Measurements from ENCODE around the gene APOBR.
"Not testable (repeated sequence)": the region's sequence is repeated elsewhere in the genome, so short reads cannot be mapped to it uniquely, and the experiment has no call there.

APOBR gene

DNA sequence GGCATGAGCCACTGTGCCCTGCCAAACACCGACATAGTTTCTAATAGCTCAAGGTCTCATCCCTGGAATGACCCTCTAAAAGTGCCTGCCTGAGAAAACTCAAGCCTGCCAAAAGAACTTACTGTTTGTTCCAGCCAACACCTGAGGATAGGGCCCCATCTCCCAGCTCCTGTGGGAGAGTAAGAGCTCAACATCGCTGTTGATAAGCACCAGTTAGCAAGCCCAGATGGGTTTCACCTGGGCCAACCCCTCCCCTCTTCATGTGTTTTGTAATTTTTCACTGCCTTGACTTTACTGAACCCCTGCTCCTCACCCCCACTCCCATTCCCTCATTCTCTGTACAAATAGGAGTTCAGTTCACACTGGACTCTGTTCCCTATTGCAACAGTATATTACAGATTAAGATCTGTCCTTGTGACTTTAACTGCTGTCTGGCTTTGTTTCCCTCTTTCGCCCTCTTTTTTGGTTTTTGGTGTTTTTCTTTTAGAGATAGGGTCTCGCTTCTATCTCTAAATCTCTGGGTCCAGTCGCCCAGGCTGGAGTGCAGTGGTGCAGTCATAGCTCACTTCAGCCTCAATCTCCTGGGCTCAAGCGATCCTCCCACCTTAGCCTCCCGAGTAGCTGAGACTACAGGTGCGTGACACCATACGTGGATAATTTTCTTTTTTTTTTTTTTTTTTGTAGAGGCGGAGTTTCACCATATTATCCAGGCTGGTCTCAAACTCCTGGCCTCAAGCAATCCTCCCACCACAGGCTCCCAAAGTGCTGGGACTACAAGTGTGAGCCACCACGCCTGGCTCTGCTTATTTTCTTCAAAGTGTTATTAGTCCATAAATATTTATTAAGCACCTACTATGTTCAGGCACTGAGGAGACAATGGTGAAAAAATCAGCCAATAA, 32.0 kb downstream of the APOBR start:
- no peak for DNase-seq (ENCODE audit: low spot score)

DNA sequence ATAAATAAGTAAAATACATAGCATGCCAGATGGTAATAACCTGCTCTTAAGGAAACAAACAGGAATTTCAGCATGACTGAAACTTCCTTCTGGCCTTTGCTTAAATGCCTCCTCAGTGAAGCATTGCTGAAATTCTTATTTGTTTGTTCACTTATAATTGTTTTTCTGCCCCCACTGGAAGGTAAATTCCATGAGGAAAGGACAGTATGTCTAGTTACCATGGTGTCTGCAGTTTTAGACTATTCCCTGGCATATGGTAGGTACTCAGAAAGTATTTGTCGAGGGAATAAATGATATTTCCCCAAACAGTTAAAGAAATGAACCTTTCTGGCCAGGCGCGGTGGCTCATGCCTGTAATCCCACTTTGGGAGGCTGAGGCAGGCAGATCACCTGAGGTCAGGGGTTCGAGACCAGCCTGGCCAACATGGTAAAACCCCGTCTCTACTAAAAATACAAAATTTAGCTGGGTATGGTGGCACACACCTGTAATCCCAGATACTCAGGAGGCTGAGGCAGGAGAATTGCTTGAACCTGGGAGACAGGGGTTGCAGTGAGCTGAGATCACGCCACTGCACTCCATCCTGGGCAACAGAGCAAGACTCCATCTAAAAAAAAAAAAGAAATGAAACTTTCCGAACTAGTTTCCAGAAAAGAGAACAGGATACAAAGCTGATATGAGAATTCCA, 32.8 kb downstream of the APOBR start:
- not testable (repeated sequence) for DNase-seq (ENCODE audit: low spot score)

DNA sequence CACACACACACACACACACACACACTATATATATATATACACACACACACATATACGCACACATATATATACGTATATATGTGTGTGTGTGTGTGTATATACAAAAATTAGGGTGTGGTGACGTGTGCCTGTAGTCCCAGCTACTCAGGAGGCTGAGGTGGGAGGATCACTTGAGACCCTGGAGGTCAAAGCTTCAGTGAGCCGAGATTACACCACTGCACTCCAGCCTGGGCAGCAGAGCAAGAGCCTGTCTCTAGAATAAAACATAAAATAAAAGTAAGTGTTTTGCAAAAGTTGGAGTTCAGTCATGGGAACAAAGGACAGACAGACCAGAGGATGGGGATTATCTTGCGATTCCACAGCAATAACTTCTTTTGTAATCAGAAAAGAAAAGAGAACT, 33.5 kb downstream of the APOBR start:
- DNase-seq (ENCODE audit: low spot score) = no peak

DNA sequence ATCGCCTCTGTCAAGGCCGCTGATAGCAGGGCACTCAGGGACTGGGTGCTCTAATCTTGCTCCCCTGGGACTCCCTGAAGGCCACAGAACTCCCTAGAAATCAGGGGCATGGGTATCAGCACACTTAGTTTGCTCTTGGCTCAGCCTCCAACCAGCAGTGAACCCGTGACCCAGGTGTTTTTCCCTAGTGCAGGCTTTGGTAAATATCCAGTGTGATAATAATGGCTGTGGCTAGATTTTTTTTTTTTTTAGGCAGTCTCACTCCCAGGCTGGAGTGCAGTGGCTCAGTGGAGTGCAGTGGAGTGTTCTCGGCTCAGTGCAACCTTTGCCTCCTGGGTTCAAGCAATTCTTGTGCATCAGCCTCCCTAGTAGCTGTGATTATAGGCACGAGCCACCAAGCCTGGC, 34.0 kb downstream of the APOBR start:
- no peak for DNase-seq (ENCODE audit: low spot score)

DNA sequence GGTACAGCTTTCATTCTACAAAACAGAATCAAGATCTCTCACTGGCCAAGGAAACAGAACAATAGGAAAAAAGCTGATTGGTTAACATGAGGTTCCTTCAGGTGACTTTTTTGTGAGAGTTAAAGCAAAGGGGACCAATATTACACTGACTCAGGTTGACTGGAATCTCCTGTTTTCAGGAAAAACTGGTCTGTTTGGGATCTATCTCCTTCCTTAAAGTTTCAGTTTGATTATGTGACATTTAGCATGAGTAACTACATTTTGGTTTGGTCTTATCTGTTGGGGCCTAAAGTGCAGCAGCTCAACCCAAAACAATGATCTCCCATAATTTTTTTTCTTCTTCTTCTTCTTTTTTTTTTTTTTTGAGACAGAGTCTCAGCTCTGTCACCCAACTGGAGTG, 34.7 kb downstream of the APOBR start:
- no peak for DNase-seq (ENCODE audit: low spot score)

DNA sequence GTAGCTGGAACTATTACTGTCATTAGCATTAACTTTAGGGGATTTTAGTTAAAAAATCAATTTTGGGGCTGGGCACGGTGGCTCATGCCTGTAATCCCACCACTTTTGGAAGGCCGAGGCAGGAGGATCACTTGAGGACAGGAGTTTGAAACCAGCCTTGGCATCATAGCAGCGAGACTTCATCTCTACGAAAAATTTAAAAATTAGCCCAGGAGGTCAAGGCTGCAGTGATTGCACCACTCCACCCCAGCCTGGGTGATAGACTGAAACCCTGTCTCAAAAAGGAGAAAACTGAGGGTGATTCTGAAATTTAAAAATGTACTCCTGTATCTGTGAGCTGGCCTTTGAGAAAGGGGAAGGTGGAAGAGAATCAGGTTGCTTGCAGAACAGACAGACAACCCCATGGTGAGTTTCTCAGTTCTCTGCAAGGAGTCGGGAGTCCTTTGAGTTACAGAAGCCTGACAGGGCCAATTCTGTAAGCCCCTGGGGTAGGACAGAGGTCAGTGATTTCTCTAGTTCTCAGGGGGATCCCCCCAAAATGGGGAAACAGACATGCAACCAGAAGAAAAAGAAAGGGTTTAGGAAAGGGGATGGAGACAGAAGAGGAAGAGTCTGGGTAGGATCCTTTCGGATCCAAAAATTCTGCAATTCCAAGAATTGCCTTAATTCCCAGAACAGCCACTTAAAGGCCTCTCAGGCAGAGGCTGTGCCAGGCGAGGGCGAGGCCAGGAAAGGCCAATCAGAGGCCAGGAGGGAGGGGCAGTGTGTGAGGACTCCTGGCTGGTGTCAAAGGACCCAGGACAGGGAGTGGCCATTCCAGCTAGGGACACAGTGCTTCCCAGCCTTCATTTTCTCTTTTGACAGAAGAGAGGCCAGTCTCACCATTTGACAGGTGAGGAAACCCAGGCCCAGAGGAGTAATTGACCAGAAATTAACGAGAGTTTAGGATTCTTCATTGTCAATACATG, 37.6 kb downstream of the APOBR start:
- DNase-seq (ENCODE audit: low spot score) = no peak

DNA sequence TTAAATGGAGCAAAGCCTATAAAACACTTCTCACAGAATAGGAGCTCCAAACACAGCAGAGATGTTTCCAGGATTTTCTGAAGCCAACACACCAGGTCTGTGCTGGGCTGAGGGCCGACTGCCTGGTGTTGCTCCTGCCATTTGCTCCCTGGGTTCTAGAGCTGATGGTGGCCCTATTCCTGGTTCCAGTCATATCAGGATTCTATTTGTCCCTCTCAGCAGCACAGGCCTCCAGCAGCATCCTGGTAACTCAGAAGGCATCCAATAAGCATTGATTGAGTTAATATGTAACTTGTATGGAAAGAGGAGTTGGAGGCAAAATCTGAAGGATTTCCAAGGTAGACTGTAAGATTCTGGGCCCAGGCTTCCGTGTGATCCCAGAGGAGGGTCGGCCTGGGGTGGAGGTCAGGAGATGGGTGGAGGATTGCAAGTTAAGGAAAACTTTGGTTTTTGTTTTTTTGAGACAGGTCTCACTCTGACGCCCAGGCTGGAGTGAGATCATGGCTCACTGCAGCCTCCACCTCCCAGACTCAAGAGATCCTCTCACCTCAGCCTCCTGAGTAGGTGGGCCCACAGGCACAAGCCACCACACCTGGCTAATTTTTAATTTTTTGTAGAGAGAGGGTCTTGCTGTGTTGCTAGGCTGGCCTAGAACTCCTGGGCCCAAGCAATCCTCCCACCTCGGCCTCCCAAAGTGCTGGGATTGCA, 38.7 kb downstream of the APOBR start:
- DNase-seq (ENCODE audit: low spot score) = no peak

DNA sequence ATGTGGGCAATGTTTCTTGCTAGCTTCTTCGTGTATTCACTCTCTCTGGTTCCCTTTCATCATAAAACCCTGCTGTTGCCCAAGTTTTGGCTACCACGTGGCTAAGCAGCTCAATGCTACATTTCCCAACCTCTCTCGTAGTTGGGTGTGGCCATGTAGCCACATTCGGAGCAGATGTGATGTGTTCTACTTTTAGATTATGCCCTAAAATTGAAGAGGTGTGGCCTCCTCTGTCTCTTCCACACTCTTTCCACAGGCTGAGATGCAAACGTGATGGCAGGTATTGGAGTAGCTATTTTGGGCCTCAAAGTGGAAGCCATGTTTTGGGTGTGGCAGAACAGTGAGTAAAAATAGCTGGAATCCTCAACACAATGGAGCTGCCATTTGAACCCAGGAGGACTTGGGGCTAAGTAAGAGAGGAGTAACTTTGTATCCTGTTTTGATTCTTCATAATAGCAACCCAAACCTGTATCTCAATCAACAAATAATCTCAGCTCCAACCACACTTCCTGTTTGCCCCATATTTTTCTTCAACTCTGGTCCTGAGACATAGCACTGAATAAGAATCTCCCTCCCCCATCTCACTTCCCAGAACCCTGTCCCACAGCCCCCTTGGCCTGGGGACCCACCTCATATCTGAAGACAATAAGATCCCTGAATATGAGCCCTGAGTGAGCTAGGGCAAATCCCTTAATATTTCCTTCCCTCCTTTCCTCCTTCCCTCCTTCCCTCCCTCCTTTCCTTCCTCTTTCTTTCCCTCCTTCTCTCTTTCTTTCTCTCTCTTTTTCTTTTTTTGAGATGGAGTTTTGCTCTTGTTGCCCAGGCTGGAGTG, 40.3 kb downstream of the APOBR start:
- no peak for DNase-seq (ENCODE audit: low spot score)

DNA sequence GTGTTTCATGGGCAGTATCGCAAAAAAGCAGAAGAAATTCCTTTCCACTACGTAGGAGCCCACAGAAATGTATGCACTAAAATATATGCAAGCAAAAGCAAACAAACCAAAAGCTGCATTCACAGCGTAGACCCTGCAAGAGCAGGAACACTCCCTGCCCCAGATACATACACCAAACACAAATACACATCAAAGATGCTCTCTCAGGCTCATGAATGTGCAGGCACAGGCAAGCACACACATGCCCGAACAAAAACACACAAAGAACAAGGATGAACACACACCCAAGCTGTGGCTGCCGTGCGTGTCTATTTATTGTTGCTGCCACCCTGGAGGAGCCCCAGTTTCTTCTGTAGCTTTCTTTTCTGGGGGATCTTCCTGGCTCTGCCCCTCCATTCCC, 42.6 kb downstream of the APOBR start:
- no peak for DNase-seq (ENCODE audit: low spot score)

DNA sequence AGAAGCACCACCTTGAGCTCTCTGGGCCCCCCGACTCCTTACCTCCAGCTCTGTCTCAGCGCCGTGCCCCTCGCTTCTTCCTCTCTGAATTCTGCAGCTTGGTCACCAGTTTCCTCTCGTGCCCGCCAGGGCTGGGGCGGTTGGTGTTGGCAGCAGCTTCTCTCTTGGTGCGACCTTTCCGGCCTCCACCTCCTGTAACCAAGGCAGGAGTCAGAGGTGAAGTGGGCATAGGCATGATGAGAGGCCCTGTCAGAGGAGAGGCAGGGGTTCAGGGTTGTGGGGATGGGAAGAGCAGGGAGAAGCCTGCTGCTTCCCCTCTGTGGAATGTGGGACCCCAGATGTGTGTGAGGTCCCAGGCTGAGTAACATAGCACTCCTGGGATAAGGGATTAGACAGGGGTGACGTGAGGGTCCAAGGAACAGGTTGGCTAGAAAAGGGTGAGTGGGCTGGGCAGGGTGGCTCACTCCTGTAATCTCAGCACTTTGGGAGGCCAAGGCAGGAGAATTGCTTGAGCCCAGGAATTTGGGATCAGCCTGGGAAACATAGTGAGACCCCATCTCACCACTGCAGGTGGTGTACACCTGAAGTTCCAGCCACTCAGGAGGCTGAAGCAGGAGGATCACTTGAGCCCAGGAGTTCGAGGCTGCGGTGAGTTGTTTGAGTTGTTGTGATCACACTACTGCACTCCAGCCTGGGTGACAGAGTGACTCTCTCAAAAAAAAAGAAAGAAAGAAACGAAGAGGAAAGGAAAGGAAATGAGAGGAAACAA, 43.7 kb downstream of the APOBR start:
- DNase-seq (ENCODE audit: low spot score) = no peak

DNA sequence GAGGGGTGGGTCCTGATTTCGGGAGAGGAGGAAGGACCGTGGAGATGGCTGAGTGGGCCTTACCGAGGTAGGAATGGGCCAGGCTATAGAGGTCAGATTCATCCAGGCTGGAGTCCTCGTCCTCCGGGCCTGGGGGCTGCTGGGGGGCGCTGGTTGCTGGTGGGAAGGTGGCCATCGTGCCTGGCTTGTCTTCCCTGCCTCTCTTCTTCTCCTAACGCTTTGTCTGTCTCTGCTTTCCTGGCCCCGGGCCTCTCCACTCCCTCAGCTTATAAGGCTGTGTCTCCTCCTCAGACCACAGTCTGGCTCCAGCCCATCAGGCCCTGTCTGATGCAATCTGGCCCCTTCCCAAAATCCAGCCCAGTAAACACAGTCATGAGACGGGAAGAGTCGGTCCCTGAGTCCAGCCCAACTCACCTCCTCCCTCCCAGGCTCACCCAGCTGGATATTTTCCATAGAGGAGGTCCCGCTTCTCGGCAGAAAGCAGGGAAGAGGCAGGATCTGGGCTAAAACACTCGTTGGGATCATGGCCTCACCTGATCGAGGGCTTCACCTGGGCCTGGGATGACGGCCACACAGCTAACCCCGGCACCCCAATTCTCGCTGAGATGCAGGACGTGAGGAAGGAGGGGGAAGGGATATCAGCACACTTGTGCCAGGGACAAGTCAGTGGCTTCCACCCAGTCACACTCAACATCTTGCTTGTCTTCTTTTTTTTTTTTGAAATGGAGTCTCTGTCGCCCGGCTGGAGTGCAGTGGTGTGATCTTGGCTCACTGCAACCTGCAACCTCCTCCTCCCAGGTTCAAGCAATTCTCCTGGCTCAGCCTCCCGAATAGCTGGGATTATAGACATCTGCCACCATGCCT, 44.5 kb downstream of the APOBR start, which contains the start of gene NUPR1:
Gene NUPR1 (minus strand): TSS at position 242 of the 864 bp plus-strand sequence. CDS start 67 bp downstream, at position 175.
- DNase-seq (ENCODE audit: low spot score) = no peak

DNA sequence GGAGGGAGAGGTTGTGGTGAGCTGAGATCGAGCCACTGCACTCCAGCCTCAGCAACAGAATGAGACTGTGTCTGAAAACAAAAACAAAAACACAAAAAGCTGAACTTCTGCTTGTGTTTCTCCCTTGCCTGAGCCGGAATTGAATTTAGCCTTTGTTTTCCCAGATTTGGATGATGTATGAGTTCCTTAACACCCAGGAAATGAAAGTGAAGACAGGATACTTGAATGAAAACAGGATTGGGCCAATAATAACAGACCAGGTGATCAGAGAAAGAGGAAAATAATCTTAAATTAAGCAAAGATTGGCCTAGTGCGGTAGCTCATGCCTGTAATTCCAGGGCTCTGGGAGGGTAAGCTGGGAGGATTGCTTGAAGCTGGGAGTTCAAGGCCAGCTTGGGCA, 45.9 kb downstream of the APOBR start:
- no peak for DNase-seq (ENCODE audit: low spot score)

DNA sequence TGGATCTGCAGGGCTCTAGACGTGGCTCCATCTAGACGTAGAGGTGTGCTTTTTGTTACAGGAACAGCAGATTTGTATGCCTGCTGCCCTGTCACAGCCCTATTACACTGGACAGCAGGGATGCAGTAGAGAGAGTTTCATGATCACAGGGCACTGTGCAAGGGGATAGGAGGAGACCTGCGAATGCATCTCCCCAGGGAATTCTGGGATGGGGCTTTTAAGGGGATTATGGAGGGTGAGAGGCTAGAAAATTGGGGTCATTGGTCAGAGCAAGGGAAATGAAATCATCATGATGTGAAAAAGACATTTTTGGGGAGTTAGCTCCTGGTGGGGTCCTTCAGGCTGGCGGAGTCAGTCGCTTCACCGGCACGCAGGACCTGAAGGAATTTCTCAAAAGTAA, 48.2 kb downstream of the APOBR start:
- DNase-seq (ENCODE audit: low spot score) = no peak

DNA sequence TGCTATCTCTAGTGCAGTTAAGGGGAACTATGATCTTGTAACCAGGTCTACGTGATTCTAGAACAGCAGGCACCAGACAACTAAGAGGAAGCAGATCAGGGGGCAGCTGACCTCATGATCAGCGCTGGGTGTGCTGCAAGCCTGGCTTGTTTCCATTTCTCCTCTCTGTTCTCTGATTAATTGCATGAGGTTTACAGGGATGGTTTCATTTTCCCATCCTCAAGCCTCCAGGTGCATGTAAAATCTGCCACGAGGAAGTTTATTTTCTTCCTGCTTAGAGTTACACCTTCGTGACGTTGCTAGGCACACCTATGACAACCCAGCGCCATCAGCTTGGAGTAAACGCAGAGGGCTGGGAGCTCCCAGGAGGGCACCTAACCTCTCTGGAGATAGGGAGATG, 48.6 kb downstream of the APOBR start:
- DNase-seq (ENCODE audit: low spot score) = no peak

DNA sequence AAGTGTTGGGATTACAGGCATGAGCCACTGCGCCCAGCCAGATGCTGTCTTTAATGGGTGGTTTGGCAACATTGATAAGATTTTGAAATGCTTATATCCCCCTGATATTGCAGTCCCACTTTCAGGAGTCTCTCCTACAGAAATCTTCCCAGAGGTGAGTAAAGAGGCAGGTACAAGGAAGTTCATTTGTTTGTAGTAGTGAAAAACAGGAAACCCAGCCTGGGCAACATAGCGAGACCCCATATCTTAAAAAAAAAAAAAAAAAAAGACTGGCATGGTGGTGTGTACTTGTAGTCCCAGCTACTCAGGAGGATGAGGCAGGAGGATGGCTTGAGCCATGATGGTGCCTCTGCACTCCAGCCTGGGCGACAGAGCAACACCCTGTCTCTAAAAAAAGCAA, 50.6 kb downstream of the APOBR start:
- no peak for DNase-seq (ENCODE audit: low spot score)

DNA sequence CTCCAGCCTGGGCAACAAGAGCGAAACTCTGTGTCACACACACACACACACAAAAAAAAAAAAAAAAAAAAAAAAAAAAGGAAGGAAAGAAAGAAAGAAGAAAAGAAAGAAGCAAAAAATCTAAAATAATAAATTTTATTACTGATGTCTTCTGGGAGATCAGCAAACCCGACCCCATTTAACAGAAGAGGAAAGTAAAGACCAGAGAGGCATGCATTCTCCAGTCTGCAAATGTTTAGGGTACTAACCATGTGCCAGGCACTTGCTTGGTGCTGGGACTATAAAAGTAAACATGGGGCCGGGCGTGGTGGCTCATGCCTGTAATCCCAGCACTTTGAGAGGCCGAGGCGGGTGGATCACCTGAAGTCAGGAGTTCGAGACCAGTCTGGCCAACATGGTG, 51.5 kb downstream of the APOBR start:
- DNase-seq (ENCODE audit: low spot score) = not testable (repeated sequence)

DNA sequence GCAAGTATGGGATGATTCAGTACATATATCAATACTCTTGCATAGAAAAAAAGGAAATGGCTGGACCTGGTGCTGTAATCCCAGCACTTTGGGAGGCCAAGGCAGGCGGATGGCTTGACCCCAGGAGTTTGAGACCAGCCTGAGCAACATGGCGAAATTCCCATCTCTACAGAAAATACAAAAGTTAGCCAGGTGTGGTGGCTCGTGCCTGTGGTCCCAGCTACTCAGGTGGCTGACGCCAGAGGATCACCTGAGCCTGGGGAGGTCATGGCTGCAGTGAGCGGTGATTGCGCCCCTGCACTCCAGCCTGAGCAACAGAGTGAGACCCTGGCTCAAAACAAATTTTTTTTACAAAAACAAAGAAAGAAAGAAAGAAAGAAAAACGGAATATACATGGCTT, 52.2 kb downstream of the APOBR start:
- DNase-seq (ENCODE audit: low spot score) = no peak

DNA sequence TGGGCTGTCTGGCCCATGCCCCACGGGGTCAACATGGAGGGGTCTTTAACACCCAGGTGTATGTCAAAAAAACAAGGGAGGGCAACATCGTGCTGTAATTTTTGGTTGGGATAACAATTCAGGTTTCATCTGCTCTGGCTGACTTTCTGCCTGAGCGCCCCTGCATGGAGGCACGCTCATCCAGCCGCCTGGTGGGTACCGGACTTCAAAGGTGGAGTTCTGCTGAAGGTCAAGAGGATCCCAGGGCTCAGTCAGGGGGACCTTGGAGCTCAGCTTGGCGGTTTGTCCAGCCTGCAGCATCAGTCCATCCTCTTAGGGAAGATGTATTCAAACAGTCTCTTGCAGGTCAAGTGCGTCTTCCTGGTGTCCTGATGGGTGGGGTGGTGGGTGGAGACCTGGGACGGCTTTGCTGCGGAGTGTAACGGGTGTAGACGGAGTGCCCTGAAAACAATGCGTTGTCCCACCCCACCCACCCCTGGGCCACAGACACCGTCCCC, 53.9 kb downstream of the APOBR start:
- DNase-seq (ENCODE audit: low spot score) = no peak

Measured in HuH-7.5 (cell line).